Ureter (tissue), 1 donor: Measurements from ENCODE around the gene GFRAL. TPM values are rescaled to one million over a fixed set of nuclear protein-coding genes. Genes with fewer than 3 reads are reported as not detected.

Experiments used
- DNase-seq: peaks from one replicate; pipeline ENCODE4 v3.0.0-alpha.2; 2020; ENCODE audit warnings: low spot score
- total RNA-seq: library from RNA; stranded (reverse); gene quantifications from one replicate; pipeline ENCODE4 v1.2.4, GENCODE V29; 2023
- donor health status: DM: yes; HTN: yes; CAD: no.

GFRAL gene
- total RNA-seq, 1 donor from 2014 or later = not detected

DNA sequence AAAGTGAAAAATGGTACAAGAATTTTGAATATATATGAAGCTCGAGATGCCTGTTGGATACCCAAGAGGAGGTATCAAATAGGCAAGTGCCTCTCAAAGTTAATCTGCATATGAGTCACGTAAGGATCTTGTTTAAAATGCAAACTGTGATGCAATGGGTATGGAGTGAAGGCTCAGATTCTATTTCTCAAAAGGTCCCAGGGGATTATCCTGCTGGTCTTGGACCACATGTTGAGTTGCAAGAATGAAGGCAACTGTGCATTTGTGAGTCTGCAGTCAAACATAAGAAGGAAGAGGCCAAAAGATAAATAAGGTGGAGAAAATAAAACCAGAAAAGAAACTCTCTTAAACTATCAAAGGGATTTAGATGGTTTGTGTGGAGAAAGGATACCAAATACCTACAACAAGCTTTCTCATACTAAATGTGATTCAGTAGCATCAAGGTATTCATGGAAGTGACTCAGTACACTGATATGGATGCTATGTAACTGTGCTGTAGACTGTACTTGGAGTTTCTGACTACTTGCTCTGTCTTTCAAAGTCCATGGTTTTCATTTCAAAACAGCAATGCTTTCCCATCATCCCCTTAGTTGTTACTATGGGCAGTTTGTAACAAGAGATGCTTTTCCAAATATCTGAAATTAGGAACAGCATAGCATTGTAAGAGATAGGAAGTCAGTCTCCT, 106.3 kb downstream of the GFRAL start:
- DNase-seq = no peak

DNA sequence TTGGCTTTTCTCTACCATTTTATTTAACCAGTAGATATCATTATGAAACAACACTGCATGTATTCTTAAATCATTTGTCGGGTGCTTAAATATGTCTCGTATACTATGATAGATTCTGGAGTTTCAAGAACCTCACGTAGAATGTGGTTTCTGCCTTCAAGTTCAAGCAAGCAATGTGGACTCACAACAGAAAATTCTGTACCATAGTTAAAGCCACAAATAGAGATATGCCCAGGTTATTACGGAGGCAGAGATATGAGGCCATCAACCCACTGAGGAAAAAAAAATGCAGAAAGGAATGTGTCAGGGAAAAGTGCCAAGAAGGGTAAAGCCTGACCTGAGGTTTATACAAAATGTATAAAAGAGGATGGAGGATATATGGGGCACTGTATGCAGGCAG, 109.9 kb downstream of the GFRAL start:
- DNase-seq = no peak

- DNase-seq = no peak
Observed at GRCh38 chr6:55438203-55438602, 110.9 kb downstream of the GFRAL start.

DNA sequence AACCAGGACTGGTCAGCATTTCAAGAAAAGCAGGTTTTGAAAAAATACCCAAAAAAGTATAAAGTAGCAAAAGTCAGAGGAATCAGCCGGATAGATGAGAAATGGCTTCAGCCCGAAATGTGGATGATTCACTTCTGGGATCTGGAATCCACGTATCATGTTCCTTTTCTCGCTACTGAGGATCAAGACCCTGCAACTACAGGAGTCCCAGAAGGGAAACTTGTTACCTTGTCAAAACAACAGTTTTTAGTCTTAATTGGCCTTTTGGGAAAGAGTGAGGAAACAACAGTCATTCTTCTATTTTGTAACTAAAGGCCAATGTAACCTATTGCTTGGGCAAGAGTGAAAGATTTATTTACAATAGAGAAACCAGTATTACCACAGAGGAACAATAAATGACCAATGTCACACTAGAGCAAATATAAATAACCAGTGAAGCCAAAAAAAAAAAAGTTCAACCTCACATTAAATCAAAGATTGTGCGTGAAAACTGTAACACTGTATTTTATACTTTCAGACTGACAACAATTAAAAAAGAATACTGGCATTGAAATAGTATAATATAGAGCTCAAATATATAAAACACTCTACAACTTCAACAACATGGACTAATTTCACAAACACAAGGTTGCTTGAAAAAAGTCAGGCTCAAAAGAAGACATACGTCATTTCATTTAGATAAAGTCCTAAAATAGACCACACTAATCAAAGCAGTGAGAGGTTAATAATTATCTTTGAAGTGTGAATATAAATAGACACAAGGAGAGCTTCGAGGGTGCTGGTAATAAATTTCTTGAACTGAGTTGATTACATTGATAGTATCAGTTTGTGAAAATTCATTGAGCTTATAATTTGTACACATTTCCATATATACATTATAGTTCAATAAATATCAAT, 116.2 kb downstream of the GFRAL start:
- DNase-seq = no peak

DNA sequence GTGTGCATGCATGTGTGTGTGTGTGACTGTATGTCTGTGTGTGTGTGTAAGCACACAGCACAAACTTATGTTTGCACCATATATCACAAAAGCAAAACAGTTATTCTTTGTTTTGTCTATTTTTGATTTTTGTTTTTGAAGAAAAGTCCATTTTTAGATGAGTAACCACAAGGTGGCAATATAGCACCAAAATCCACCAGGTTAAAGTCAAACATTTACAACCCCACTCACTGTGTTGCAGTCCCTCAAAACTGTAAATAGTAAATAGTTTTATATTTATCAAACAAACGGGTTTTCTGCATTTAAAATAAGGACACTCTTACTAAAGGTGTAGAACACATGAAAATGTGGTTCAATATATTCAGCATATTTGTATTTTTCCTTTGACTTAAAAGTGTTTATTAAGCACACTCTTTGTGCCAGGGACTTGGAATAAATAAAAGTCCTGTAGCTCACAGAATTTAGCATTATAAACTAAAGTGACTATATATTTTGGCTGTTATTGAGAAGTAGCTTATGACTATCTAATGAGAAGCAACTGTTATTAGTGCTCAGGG, 118.5 kb downstream of the GFRAL start:
- no peak for DNase-seq

GRCh38 chr6:55447891-55448290, 120.6 kb downstream of the GFRAL start:
- no peak for DNase-seq

GRCh38 chr6:55448451-55448850, 121.2 kb downstream of the GFRAL start:
- no peak for DNase-seq

DNA sequence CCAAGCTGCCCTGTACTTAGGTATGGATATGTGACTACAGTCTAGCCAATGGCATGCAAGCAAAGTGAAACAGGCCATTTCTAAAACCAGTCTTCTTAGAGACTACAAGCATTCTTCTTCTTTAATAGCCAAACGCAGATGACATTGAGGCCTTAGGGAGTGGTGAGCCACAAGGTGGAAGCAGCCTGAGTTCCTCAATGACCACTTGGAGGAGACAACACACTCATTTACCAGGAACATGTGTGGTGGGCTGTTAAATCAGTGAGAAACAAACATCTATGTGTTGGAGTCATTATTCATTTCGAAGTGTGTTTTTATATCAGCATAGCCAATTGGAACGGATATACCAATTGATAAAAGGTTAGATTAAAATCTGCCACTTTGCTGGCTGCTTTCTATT, 122.0 kb downstream of the GFRAL start:
- no peak for DNase-seq

- no peak for DNase-seq
Observed at GRCh38 chr6:55450005-55450404, 122.7 kb downstream of the GFRAL start.

Other genes starting within 250 kb of the GFRAL start
- not detected for gene HCRTR2, start 153.0 kb upstream of the GFRAL start, total RNA-seq